HepG2 (cell line): Measurements from ENCODE around the gene CD1B. TPM values are rescaled to one million over a fixed set of nuclear protein-coding genes. Genes with fewer than 3 reads are reported as not detected.

Source experiments
- ATAC-seq: fragments of 200-7000 bp; cut with Tn5 transposase; 3 replicates; pipeline ENCODE4 v1.9.1; 2020; ENCODE audit warnings: mild to moderate bottlenecking, moderate library complexity
- BruUV-seq: library from RNA; stranded (reverse); fragments of 400-500 nt; replicated peaks from 2 replicates; lab custom pipeline; 2021; lab: Mats Ljungman, UMichigan
- CTCF ChIA-PET: fragments of 300-600 bp; formaldehyde crosslinking; extraction: SDS; loops from one replicate; lab custom pipeline; 2021; ENCODE audit warnings: low total read pairs, inconsistent platforms, low intra/inter-chr PET ratio; lab: Yijun Ruan, JAX
- POLR2A ChIA-PET: fragments of 350-600 bp; sonication (Branson Sonifier 250); formaldehyde crosslinking; loops from one replicate; lab custom pipeline; 2020; ENCODE audit warnings: antibody characterized with exemption, inconsistent platforms; lab: Yijun Ruan, JAX
- DNase-seq: peaks from one replicate; pipeline ENCODE4 v3.0.0-alpha.2; 2015; ENCODE audit warnings: low spot score
- FAIRE-seq: peaks from 3 replicates; lab custom pipeline; 2011; peaks lifted over from hg19 to GRCh38; lab: Jason Lieb, UNC
- H2AFZ ChIP-seq: one replicate; pipeline ENCODE4 v1.6.1; 2011; ENCODE audit warnings: low read length, inconsistent platforms
- H3K27ac ChIP-seq: fragments of 300-600 bp; 3 replicates; pipeline ENCODE4 v1.8.0; 2011; ENCODE audit warnings: mixed run types, mild to moderate bottlenecking, mixed read lengths, low read length, inconsistent platforms; ENCODE audit not compliant: insufficient read depth; ENCODE audit errors: extremely low read length
- H3K27me3 ChIP-seq, 2 experiments: fragments of 200-600 bp in 1 of 2; 2 replicates in 1 of 2; 3 replicates in 1 of 2; pipeline versions ENCODE4 v1.6.0 to v1.8.0; 2011; ENCODE audit warnings: low read length in 2 of 2, mild to moderate bottlenecking in 2 of 2, moderate library complexity in 2 of 2, inconsistent platforms in 1 of 2; ENCODE audit not compliant: insufficient read depth in 2 of 2, control insufficient read depth in 1 of 2
- H3K36me3 ChIP-seq, 2 experiments: fragments of 200-600 bp in 1 of 2; replicated peaks in 1 of 2; 2 replicates in 1 of 2; 3 replicates in 1 of 2; pipeline versions ENCODE4 v1.5.1 to v1.8.0; 2011; ENCODE audit warnings: low read length in 2 of 2, inconsistent platforms in 1 of 2; ENCODE audit not compliant: insufficient read depth in 2 of 2, control insufficient read depth in 1 of 2
- H3K4me1 ChIP-seq: 2 replicates; pipeline ENCODE4 v1.5.1; 2012; ENCODE audit warnings: low read length, inconsistent platforms; ENCODE audit not compliant: insufficient read depth
- H3K4me2 ChIP-seq: 2 replicates; pipeline ENCODE4 v1.6.0; 2011; ENCODE audit warnings: low read depth, low read length, inconsistent platforms
- H3K4me3 ChIP-seq, 3 experiments: fragments of 200-600 bp in 1 of 3; sonication (generic), shearing (Covaris generic) in 1 of 3; replicated peaks in 1 of 3; 2 replicates each; pipeline ENCODE4 v1.5.1; 2011 to 2016; ENCODE audit warnings: low read length in 3 of 3, inconsistent platforms in 2 of 3, low read depth in 2 of 3, mild to moderate bottlenecking in 2 of 3, control low read depth in 1 of 3, mixed read lengths in 1 of 3; ENCODE audit not compliant: insufficient read depth in 1 of 3
- H3K79me2 ChIP-seq: one replicate; pipeline ENCODE4 v1.6.1; 2011; ENCODE audit warnings: low read length, inconsistent platforms; ENCODE audit not compliant: insufficient read depth
- H3K9ac ChIP-seq: 2 replicates; pipeline ENCODE4 v1.6.0; 2011; ENCODE audit warnings: mild to moderate bottlenecking, low read depth, low read length, inconsistent platforms; ENCODE audit not compliant: insufficient read depth
- H3K9me3 ChIP-seq: 2 replicates; pipeline ENCODE4 v1.5.1; 2012; ENCODE audit warnings: mild to moderate bottlenecking, low read length
- H4K20me1 ChIP-seq: 2 replicates; pipeline ENCODE4 v1.6.0; 2011; ENCODE audit warnings: inconsistent platforms, mild to moderate bottlenecking, low read length, moderate library complexity; ENCODE audit not compliant: insufficient read depth
- AKAP8 ChIP-seq: sonication (generic); formaldehyde crosslinking; IDR thresholded peaks from 2 replicates; pipeline ENCODE4 v1.5.1; 2020; ENCODE audit warnings: mild to moderate bottlenecking, missing genetic modification reagents
- ATAD3A ChIP-seq: sonication (generic); formaldehyde crosslinking; IDR thresholded peaks from 2 replicates; pipeline ENCODE4 v1.4.0; 2020; ENCODE audit warnings: missing genetic modification reagents
- KLF15 ChIP-seq: sonication (generic); formaldehyde crosslinking; IDR thresholded peaks from 2 replicates; pipeline ENCODE4 v1.8.1; 2023; ENCODE audit warnings: borderline replicate concordance, mild to moderate bottlenecking, inconsistent platforms, missing genetic modification reagents, mixed read lengths
- SOX5 ChIP-seq: IDR thresholded peaks from 2 replicates; pipeline ENCODE4 v1.6.1; 2016; ENCODE audit warnings: borderline replicate concordance
- SSRP1 ChIP-seq: IDR thresholded peaks from 2 replicates; pipeline ENCODE4 v1.6.1; 2016; ENCODE audit warnings: control low read depth
- THAP11 ChIP-seq: IDR thresholded peaks from 2 replicates; pipeline ENCODE4 v1.6.1; 2016; ENCODE audit warnings: missing biosample characterization, missing genetic modification reagents
- ZBTB46 ChIP-seq: sonication (generic); formaldehyde crosslinking; IDR thresholded peaks from 2 replicates; pipeline ENCODE4 v1.4.0; 2020; ENCODE audit warnings: mild to moderate bottlenecking, missing genetic modification reagents, borderline replicate concordance
- ZNF143 ChIP-seq: sonication (generic); formaldehyde crosslinking; IDR thresholded peaks from 2 replicates; pipeline ENCODE4 v1.4.0; 2020; ENCODE audit warnings: missing genetic modification reagents
- ZNF205 ChIP-seq: IDR thresholded peaks from 2 replicates; pipeline ENCODE4 v1.6.1; 2018; ENCODE audit warnings: missing biosample characterization, missing genetic modification reagents
- ZNF276 ChIP-seq: sonication (generic); formaldehyde crosslinking; IDR thresholded peaks from 2 replicates; pipeline ENCODE4 v1.4.0; 2020; ENCODE audit warnings: mild to moderate bottlenecking, low read depth, missing genetic modification reagents
- ZNF292 ChIP-seq: sonication (generic); formaldehyde crosslinking; IDR thresholded peaks from 2 replicates; pipeline ENCODE4 v1.8.1; 2022; ENCODE audit warnings: mild to moderate bottlenecking, low read depth, missing genetic modification reagents, borderline replicate concordance
- ZNF605 ChIP-seq: sonication (generic); formaldehyde crosslinking; IDR thresholded peaks from 2 replicates; pipeline ENCODE4 v1.8.0; 2022; ENCODE audit warnings: mild to moderate bottlenecking, missing genetic modification reagents
- ZNF83 ChIP-seq: sonication (generic); formaldehyde crosslinking; IDR thresholded peaks from 2 replicates; pipeline ENCODE4 v1.4.0; 2020; ENCODE audit warnings: missing genetic modification reagents, mild to moderate bottlenecking, borderline replicate concordance
- WGBS: methylation state at CpG from one replicate; pipeline ENCODE4 v1.1.6; 2017; ENCODE audit warnings: low lambda C conversion rate; 5-methylcytosine and 5-hydroxymethylcytosine counted together
- in situ Hi-C: cut with HindIII; loops from 2 replicates; pipeline ENCODE4 v1.10.0; 2017; ENCODE audit warnings: low pct_unique_long_range_greater_than_20kb; ENCODE audit not compliant: extremely low pct_ligation_motif_present
- intact Hi-C: fragments of 100-400 bp; cut with micrococcal nuclease; formaldehyde crosslinking; loops from one replicate; pipeline ENCODE4 v1.10.0; 2022; ENCODE audit not compliant: unreplicated experiment
- polyA plus RNA-seq, 8 experiments: library from polyadenylated mRNA; depleted of rRNA in 3 of 8; stranded (reverse) in 7 of 8; unstranded in 1 of 8; fragments of >200 nt; fragmentation: Illumina TruSeq in 4 of 8; extraction: Trizol in 4 of 8; gene quantifications; 2 replicates each; pipeline versions ENCODE4 v1.2.1 to v1.2.3, GENCODE V29; 2011 to 2016; ENCODE audit warnings: low read depth in 4 of 8, missing spikeins in 1 of 8, mixed read lengths in 1 of 8; ENCODE audit not compliant: insufficient read depth in 1 of 8
- total RNA-seq, 5 experiments: library from RNA; depleted of rRNA; stranded (reverse); fragments of >200 nt; fragmentation: Illumina TruSeq; extraction: Trizol; gene quantifications; 2 replicates each; pipeline ENCODE4 v1.2.3, GENCODE V29; 2016; ENCODE audit warnings: low read depth in 1 of 5
- TF ChIP-seq, protein P1 (sequence below): sonication (generic); formaldehyde crosslinking; IDR thresholded peaks from 2 replicates; pipeline ENCODE4 v1.8.0; 2022; ENCODE audit warnings: low read depth, missing genetic modification reagents
- TF ChIP-seq, protein P2 (sequence below): sonication (generic); formaldehyde crosslinking; IDR thresholded peaks from 2 replicates; pipeline ENCODE4 v1.5.0; 2020; ENCODE audit warnings: missing genetic modification reagents

Gene CD1B
- total and polyA plus RNA-seq, 2 of the 13 experiments (the other 11 are each of a cell fraction or from before 2014, with no cell fraction given), result not detected

GRCh38 chr1:158323866-158324265 lies 7.5 kb downstream of the CD1B start (continued):
- TF ChIP-seq, protein P1, sequence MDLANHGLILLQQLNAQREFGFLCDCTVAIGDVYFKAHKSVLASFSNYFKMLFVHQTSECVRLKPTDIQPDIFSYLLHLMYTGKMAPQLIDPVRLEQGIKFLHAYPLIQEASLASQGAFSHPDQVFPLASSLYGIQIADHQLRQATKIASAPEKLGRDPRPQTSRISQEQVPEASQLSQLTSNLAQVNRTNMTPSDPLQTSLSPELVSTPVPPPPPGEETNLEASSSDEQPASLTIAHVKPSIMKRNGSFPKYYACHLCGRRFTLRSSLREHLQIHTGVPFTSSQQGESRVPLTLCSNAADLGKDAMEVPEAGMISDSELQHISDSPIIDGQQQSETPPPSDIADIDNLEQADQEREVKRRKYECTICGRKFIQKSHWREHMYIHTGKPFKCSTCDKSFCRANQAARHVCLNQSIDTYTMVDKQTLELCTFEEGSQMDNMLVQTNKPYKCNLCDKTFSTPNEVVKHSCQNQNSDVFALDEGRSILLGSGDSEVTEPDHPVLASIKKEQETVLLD (CRISPR knock-in tag), result no peak
- TF ChIP-seq ZNF205 (no peak), SSRP1 (CRISPR knock-in tag) (no peak), ZNF605 (CRISPR knock-in tag) (no peak), ATAD3A (CRISPR knock-in tag) (no peak)

- CTCF ChIA-PET, result no interaction called here
- ATAC-seq, result no peak
- H3K27me3 ChIP-seq, result no peaks in the 10 kb centered on the region
- TF ChIP-seq ZNF292 (CRISPR knock-in tag) (no peak), KLF15 (CRISPR knock-in tag) (no peak), THAP11 (CRISPR knock-in tag) (no peak), ZNF276 (CRISPR knock-in tag) (no peak), SOX5 (CRISPR knock-in tag) (no peak), AKAP8 (CRISPR knock-in tag) (no peak), ZNF143 (CRISPR knock-in tag) (no peak), ZNF83 (CRISPR knock-in tag) (no peak), ZBTB46 (CRISPR knock-in tag) (no peak)
- TF ChIP-seq, protein P2, sequence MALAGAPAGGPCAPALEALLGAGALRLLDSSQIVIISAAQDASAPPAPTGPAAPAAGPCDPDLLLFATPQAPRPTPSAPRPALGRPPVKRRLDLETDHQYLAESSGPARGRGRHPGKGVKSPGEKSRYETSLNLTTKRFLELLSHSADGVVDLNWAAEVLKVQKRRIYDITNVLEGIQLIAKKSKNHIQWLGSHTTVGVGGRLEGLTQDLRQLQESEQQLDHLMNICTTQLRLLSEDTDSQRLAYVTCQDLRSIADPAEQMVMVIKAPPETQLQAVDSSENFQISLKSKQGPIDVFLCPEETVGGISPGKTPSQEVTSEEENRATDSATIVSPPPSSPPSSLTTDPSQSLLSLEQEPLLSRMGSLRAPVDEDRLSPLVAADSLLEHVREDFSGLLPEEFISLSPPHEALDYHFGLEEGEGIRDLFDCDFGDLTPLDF (CRISPR knock-in tag), result no peak
- TF ChIP-seq, all 625 proteins: peak for 0
- H3K9me3 ChIP-seq, result peaks cover 33% of the 10 kb centered on the region
- H3K27ac ChIP-seq, result no peak overlapping the region
- H3K79me2 ChIP-seq, result no peaks in the 10 kb centered on the region
- H3K4me2 ChIP-seq, result no peak overlapping the region
- H4K20me1 ChIP-seq, result no peaks in the 10 kb centered on the region
- in situ Hi-C loops, result no loop called here
- DNase-seq, result no peak
- intact Hi-C loops, result no loop called here
- H3K4me1 ChIP-seq, result no peaks in the 10 kb centered on the region
- no peak for FAIRE-seq
- H3K4me3 ChIP-seq, result no peak overlapping the region
- no peak overlapping the region for H2AFZ ChIP-seq
- H3K9ac ChIP-seq, result no peak overlapping the region
- H3K36me3 ChIP-seq, result no peaks in the 10 kb centered on the region
- 1% methylated on average over 2 of the region's 2 CpGs for WGBS
- no TSS peak for BruUV-seq
- POLR2A ChIA-PET, result no interaction called here
Measured at GRCh38 chr1:158311066-158311465, 20.3 kb downstream of the CD1B start.
